Activated T-helper 9 cell treated with anti-CD3 and anti-CD28 coated beads, Interleukin-2, amount 50 U/mL, for 16 hours (primary cell): Measurements from ENCODE around the gene DCLK1.

ENCODE experiments used
- DNase-seq: peaks from one replicate; pipeline ENCODE4 v3.0.0-alpha.2; 2020; ENCODE audit warnings: low read depth

The DCLK1 gene

GRCh38 chr13:35894636-35895035 is 236.5 kb downstream of the DCLK1 start:
- DNase-seq, result no peak

GRCh38 chr13:35892837-35893814 is 238.1 kb downstream of the DCLK1 start:
- no peak for DNase-seq

- no peak for DNase-seq
Observed at GRCh38 chr13:35891507-35892441, 239.4 kb downstream of the DCLK1 start.

GRCh38 chr13:35889560-35889959 is 241.6 kb downstream of the DCLK1 start:
- no peak for DNase-seq

GRCh38 chr13:35888981-35889380 is 242.2 kb downstream of the DCLK1 start:
- no peak for DNase-seq

- DNase-seq, result no peak
Observed at GRCh38 chr13:35888457-35888883, 242.7 kb downstream of the DCLK1 start.

GRCh38 chr13:35887115-35887666 is 244.0 kb downstream of the DCLK1 start:
- DNase-seq, result no peak

- DNase-seq, result no peak
Observed at GRCh38 chr13:35886332-35887114, 244.7 kb downstream of the DCLK1 start.

- DNase-seq, result no peak
Observed at GRCh38 chr13:35884211-35884760, 246.9 kb downstream of the DCLK1 start.

GRCh38 chr13:35882722-35883497 is 248.3 kb downstream of the DCLK1 start:
- DNase-seq, result no peak

GRCh38 chr13:35881360-35881759 is 249.8 kb downstream of the DCLK1 start:
- DNase-seq, result no peak

GRCh38 chr13:35879111-35879510 is 252.1 kb downstream of the DCLK1 start:
- no peak for DNase-seq

- no peak for DNase-seq
Observed at GRCh38 chr13:35876601-35877000, 254.6 kb downstream of the DCLK1 start.

- no peak for DNase-seq
Observed at GRCh38 chr13:35874704-35875103, 256.5 kb downstream of the DCLK1 start.

GRCh38 chr13:35872369-35872768 is 258.8 kb downstream of the DCLK1 start:
- DNase-seq, result no peak

GRCh38 chr13:35871561-35871960 is 259.6 kb downstream of the DCLK1 start:
- no peak for DNase-seq

- no peak for DNase-seq
Observed at GRCh38 chr13:35866801-35867200, 264.4 kb downstream of the DCLK1 start.

GRCh38 chr13:35865341-35866240 is 265.6 kb downstream of the DCLK1 start:
- no peak for DNase-seq

- no peak for DNase-seq
Observed at GRCh38 chr13:35860661-35861060, 270.5 kb downstream of the DCLK1 start.
